CD4-positive, alpha-beta T cell treated with Interleukin-2 at 100 ng/mL for 4 hours (primary cell): ENCODE measurements around the gene INPP5A.

Experiments used
- DNase-seq: peaks from one replicate; pipeline ENCODE4 v3.0.0-alpha.2; 2020; ENCODE audit warnings: low spot score

Gene INPP5A

GRCh38 chr10:132535065-132535651, 2.4 kb upstream of the INPP5A start:
- no peak for DNase-seq

- DNase-seq: no peak
These were observed 1.2 kb upstream of the INPP5A start for GRCh38 chr10:132536241-132536876.

GRCh38 chr10:132536877-132537683, 507 bp upstream of the INPP5A start:
- DNase-seq: peak; percentile 100

GRCh38 chr10:132538031-132538789, 623 bp downstream of the INPP5A start:
- no peak for DNase-seq

GRCh38 chr10:132538790-132539421, 1.3 kb downstream of the INPP5A start:
- DNase-seq: no peak

- DNase-seq: no peak
These were observed 1.8 kb downstream of the INPP5A start for GRCh38 chr10:132539431-132539839.

GRCh38 chr10:132539894-132540293, 2.3 kb downstream of the INPP5A start:
- DNase-seq: peak; percentile 43

- DNase-seq: no peak
These were observed 2.9 kb downstream of the INPP5A start for GRCh38 chr10:132540456-132540855.

GRCh38 chr10:132541129-132541528, 3.5 kb downstream of the INPP5A start:
- DNase-seq: no peak

- no peak for DNase-seq
These were observed 4.0 kb downstream of the INPP5A start for GRCh38 chr10:132541601-132542011.

GRCh38 chr10:132542086-132542775, 4.6 kb downstream of the INPP5A start:
- DNase-seq: no peak

GRCh38 chr10:132542819-132543218, 5.2 kb downstream of the INPP5A start:
- no peak for DNase-seq

GRCh38 chr10:132543916-132544743, 6.5 kb downstream of the INPP5A start:
- no peak for DNase-seq

- DNase-seq: no peak
These were observed 7.4 kb downstream of the INPP5A start for GRCh38 chr10:132544744-132545658.

GRCh38 chr10:132545659-132546367, 8.2 kb downstream of the INPP5A start:
- DNase-seq: no peak

GRCh38 chr10:132546567-132547420, 9.2 kb downstream of the INPP5A start:
- no peak for DNase-seq

GRCh38 chr10:132547421-132547861, 9.9 kb downstream of the INPP5A start:
- no peak for DNase-seq
